Measurements from ENCODE around the gene ARFGAP2.

- TF ChIP-seq CTCF (optimal IDR thresholded peaks at IDR 0.05 in 1 of 3, IDR thresholded peaks at IDR 0.05 in 1 of 3, conservative IDR thresholded peaks at IDR 0.05 in 1 of 3; ENCODE audit: extremely low read depth in 1 of 3, insufficient read depth in 2 of 3, low read length in 3 of 3) (no peak), EZH2 (IDR thresholded peaks at IDR 0.05; ENCODE audit: low read length) (no peak)
These were observed 24.3 kb downstream of the ARFGAP2 start for GRCh38 chr11:47152126-47152952.
